Renal cortical epithelial cell (primary cell): ENCODE data around the gene SMAD5. TPM values are rescaled to one million over a fixed set of nuclear protein-coding genes. Genes with fewer than 3 reads are reported as not detected.

Experiments
- DNase-seq: peaks from one replicate; pipeline ENCODE4 v3.0.0-alpha.2; 2011; ENCODE audit warnings: low read depth
- total RNA-seq: library from RNA; depleted of rRNA; stranded (reverse); fragments of >200 nt; gene quantifications from 2 replicates; pipeline ENCODE4 v1.2.3, GENCODE V29; 2014

The SMAD5 gene
- 39.4 and 59.6 TPM in 2 replicates for total RNA-seq

DNA sequence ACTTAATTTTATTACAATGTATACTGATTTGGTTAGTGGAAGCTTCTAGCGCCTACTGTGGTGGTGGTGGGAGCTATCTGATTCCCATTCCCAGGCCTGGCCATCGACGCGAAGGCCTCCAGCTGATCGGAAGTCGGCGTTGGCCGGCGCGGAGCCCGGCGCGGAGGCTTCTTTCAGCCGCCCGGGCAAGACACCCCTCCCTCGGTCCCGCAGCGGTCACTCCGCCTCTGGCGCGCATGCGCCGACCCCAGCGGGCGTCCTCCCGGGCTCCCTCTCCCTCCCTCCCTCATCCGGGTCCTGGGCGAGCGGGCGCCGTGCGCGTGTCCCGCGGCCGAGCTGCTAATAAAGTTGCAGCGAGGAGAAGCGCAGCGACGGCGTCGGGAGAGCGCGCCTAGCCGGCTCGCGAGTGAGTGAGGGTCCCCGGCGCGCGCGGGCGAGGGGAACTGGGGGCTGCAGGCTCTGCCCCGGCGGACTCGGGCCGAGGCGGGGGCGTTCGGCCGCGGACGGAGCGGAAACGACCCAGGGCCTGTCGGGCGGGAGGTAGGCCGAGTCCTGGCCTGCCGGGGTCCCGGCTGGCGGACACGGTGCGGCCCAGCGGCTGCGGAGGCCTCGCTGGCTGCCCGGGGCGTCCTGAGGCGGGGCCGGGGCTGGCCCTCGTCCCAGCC lies at the start of gene SMAD5:
Gene SMAD5 (plus strand): TSS at position 289 of the 665 bp plus-strand sequence. CDS start 20,916 bp downstream, outside the sequence.
- peak; percentile 81 for DNase-seq

DNA sequence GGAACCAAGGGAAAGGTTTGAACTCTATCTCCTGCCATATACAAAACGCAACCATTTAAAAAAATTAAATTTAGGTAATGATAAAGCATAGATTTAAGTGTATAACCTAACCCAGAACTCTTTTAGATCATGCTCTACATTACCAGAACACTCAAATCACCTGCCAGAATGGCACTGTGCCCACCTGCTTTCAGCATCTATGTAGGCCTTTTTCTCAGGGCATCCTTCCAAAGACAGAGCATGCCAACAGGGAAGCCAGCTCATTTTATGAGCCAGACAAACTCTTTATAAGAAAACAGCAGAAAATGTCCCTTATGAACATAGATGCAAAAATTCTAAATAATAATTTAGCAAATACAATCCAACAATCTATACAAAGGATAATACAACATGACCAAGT lies 47.9 kb upstream of the SMAD5 start:
- no peak for DNase-seq

DNA sequence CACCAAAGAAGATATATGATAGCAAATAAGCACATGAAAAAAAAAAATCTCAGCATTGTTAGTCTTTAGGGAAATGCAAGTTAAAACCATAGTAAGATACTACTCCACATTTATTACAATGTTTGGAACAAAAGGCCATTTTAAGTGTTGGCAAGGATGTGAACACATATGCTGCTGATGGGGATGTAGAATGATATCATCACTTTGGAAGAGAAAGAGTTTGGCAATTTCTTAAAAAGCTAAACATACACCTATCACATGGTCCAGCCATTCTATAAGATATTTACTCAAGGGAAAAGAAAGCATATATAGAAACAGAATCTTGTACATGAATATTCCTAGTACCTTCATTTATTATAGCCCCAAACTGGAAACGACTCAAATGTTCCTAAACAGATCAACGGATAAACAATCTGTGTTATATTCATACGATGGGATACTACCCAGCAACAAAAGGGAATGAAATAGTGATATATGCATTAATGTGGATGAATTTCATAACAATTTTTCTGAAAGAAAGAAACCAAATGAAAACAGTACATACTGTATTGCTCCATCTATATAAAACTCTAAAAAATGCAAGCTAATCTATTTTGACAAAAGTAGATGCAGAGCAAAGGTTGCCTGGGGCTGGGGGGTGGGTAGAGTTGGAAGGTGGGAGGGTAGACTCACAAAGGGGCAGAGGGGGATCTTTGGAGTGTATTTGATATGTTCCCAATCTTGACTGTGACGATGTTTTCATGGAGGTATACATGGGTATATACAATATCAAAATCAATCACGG lies 45.7 kb upstream of the SMAD5 start:
- DNase-seq: no peak

DNA sequence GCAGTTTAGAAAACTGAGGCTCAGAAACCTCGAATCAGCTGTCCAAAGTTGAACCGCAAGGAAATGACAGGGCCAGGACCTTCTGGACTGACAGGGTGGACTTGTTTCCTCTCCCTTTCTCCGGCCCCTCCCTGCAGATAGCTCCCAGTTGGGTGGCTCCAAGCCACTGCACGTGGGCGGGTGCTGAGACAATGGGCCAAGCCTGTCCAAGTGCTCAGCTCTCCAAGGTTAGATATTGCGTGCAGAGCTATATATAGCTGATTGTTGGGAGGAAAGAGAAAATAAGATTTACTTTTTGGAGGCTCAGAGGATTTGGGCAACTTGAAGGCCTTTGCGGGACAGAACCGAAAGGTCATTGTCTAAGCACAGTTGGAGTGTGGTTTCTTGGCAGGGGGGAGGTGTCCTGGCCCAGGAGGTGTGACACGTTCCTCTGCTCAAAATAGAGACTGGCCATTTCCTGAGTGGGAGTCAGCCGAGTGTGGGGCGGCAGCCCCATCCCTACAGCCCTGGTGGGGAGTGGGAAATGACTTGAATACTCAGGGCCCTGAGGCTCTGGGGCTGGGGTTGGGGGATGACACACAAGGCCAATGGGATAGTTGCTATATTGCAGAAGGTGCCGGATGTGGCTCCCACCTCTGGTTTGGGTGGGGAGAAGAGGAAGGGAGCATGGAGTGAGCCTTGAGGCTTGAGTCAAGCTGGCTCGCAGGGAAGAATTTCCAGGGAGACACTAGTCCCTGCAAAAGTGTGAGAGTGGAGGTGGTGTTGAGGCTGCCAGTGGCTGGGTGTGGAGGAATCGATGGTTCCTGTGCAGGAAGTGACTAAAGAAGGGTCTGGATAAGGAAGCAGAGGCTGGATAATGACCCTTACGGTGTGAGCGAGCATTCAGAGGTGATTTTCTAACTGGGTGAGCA lies 44.4 kb upstream of the SMAD5 start:
- peak; percentile 18 for DNase-seq

DNA sequence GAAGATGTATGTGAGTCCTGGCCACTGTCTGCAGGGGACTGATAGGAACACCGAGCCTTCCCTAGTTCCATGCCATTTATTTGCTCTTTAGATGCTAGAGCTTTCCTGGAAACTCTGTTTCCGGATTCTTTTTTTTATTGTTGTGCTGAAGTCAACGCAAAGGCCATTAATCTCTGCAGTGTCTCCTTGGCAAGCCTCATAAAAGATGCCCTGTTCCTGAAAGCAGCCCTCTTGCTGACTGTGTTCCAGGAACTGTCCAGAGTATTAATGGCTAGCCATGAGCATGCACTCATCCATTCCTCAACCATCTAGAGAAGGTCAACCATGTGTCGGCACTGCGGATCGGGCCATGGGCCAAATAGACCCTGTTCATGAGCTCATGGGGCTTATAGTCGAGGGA lies 42.9 kb upstream of the SMAD5 start:
- no peak for DNase-seq

DNA sequence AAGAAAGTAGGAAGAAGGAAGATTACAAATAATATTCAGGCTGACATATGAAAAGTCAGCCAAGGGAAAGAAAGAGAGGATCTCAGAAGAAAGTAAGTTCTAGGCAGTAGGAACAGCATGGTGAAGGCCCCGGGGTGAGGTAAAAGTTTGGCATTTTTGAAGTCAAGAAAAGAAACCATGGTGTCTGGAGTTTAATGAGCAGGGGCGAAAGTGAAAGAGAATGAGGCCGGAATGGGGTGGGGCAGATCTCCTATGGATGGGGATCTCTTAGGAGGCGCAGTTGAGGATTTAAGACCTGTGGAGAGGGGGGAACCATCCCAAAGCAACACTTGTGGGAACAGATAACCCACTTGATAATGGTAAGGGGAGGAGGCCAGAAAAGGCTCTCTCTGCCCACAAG lies 42.3 kb upstream of the SMAD5 start:
- no peak for DNase-seq

DNA sequence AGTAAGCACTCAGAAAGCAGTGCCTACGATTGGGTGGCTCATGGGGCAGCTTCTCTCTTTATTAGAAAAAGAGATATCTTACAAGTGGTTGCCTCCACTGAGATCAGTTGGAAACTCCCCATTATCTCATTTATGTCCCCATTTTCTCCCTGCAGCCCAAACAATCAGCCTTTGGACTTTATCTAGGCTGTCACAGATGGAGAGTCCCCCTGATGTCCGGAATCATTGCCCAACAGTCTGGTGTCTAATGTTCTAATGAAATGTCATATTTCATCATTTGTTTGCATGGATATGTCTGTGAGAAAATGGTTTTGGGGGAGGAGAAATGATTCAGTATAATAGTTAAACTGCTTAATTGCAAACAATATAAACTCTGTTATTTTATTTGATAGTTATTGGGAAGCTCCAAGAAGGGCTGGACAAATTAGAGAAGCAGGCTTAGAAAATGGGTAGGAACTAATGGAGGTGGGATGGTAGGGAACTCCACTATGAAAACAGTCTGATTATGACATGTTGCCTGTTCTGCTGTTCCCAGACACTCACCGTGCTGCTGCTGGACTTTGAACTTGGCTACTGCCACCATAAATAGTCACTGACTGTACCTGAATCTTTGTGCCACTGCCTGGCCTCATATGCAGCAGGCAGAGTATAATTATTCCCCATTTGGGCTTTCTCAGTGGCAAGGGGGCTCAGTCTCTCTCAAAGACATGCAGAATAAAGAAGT lies 38.3 kb upstream of the SMAD5 start:
- DNase-seq: no peak

DNA sequence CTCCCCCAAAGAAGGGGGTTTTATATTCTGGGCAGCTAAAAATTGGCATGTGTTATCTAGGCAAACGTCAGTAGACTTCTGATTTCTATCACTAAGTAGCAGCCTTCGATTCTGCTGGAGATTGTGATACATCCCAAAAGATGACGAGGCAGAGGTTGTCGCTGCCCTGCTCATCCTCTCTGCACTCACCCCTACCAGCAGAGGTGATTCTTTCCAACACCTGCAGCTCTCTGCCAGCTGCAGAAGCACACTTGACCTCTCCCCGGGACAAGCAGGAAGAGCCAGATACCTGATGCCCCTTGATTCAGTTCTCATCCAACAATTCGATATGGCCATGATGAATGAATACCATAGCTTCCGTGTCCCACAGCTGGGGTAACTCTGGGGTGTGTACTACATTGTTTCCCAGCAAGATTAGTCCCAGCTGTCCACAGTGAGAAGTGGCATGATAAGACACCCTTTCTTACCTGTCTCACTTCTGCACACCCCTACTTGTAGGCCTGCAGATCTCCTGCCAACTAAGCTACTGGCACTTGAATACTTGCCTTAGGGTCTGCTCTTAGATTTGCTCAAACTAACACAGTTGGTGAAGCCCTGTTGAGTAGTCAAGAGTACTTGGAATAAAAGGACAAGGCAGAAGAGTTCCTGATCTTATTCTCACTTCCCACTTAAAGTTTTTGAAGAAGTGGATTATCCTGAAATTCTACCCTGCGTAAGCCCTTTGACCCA lies 37.6 kb upstream of the SMAD5 start:
- DNase-seq: no peak

DNA sequence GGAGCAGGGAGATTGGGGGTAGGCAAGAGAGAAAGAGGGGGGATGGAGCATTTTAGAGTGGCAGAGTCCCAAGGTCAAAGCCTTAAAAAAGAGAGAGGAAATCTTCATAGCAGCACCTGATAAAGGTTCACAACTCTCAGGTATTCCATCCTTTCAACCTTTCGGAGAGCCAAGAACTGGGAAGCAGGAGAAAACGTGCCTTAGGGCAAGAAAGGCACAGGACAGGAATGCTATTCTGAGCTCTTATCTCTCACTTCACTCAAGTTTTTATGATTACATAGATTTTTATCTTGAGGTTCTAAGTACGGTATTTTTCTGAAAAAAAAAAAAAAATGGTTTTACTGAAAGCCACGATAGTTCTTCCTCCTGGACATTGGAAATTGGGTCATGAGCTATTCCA lies 34.5 kb upstream of the SMAD5 start:
- no peak for DNase-seq

DNA sequence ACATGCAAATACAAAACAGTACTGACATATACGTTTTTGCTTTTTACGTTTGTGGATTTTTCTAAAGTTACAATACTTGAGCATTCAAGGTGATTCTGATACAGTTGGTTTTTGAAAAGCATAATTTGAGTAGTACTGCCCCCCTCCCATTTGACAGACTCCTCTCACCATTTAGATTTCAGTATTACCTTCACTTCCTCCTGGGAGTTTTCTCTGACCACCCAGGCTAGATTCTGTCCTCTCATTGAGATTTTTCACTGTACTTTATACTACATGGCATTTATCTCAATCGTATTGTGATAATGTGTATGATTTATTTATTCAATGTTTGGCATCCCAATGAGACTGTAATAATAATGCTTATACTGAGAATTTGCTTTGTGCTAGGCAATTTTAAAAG lies 32.8 kb upstream of the SMAD5 start:
- no peak for DNase-seq

DNA sequence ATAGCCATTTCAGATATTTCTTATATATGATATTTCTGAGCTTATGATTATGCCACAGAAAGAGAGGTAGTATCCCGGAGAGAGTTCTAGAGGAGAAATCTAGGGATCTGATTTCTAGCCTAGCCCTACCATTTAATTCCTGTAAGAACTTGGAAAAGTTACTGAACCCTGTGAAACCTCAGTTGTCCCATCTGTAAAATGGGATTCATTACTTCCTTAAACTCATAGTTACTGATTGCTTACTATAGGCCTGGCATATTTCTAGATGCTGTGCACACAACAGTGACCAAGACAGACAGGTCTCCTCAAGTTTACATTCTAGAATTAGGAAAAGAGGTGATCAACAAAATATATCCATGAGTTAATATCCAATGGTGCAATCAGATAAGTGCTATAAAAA lies 30.8 kb upstream of the SMAD5 start:
- no peak for DNase-seq

DNA sequence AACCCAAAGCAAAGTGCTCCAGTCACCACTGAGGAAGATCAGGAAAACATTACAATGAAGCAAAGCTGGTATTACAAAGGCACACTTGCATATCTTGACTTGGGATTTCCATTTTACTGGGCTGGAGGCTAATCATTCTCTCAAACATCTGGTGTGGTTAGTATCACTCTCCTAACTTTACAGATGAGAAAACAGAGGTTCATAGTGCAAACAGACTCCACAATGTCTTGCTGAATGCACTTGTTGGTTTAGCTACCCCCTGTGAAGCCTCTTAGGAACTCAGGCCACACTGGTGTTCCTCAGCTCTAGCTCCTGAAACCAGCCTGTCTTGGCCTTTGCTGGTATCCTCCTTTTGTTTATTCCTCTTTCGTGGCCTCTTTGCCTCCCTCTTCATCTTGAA lies 29.5 kb upstream of the SMAD5 start:
- DNase-seq: no peak

DNA sequence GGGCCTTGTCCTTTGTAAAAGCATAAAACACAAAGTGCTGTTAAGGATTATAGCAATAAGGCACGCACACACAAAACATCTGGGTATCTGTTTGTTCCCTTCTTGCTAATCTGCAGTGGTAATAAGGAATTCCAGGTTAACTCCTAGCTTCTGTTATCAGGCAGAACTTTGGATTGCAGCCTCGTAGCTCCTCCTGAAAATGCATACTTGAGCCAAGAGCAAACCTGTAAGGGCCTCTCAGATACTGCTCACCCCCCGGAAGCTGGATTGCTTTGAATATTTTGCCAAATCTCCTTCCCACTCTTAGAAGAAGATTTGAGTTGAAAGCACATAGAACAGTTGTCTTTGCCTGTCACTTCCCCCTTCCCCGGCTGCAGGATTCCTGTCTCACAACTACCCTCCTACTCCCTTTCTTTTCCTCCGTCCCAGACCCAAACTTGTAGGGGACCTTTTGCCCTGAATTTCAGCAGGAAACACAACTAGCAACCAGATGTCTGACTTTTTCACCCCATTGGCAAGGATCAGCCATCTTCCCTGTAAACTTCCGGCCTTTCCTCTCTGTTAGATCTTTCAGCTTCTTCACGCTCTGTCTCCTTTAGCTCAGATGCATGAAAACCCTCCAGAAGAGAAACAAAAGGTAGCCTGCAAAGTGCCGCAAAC lies 28.2 kb upstream of the SMAD5 start:
- no peak for DNase-seq

DNA sequence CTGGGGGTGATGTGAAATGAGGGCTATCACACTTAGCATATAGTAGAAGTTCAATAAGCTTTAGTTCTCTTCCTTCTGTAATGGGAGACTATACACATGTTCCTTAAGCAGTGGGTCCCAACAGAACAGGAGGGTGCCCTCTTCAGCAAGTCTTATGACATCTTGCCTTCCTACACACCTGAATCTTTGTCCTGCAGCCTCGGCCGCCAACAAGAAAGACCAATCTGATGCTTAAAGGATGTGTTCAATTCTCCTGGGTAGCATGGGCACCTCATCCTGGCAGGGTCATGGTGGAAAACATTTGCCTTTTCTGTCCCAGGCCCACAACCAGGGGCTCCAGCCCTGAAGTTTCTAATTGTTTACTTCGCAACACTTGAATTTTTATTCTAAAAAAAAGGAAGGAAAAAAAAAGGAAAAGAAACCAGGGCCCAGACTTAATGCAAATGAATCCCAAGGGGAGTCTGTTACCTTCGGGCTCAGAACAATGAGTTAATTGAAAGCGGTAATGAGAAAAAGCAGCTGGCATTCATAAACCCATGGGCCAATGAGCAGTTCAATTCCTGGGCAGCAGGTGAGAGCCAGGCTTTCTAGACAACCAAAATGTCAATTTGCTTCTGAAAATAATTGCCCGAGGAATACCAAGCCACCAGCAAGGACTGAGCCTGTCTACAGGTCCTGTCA lies 26.2 kb upstream of the SMAD5 start:
- DNase-seq: no peak

DNA sequence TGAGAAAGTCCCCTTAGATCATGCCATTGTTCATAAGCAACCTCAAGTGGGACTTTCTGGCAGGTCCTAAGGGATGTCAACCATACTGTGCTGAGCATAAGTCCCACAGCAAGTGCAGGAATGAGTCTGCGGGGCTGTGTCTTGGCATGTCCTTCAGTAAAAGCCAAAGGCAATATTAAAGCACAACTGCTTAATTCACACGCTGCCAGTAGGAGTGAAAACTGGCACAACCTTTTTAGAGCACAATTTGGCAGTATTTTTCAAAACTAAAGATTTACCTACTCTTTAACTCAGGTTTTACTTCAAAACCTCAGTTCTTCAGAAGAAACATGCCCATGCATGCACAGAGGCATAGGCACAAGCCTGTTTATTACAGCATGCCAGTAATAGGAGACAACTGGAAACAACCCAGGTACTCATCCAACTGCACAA lies 24.4 kb upstream of the SMAD5 start:
- no peak for DNase-seq

DNA sequence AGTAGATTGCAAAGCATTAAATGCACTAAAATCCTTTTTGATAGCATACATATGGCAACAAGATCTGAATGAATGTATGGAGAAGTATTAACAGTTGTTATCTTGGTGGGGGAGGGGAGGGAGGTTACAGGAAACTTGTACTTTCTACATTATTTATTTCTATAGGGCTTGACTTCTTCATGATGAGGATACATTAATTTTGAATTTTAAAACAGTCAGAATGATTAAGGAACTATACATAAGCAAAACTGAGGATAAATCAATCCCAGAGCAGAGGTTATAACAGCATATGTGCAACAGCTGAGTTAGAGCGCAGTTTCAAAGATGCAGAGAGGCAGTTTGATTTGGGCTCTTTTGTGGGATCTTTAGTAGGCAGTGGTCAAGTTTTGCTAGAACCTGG lies 23.9 kb upstream of the SMAD5 start:
- no peak for DNase-seq

DNA sequence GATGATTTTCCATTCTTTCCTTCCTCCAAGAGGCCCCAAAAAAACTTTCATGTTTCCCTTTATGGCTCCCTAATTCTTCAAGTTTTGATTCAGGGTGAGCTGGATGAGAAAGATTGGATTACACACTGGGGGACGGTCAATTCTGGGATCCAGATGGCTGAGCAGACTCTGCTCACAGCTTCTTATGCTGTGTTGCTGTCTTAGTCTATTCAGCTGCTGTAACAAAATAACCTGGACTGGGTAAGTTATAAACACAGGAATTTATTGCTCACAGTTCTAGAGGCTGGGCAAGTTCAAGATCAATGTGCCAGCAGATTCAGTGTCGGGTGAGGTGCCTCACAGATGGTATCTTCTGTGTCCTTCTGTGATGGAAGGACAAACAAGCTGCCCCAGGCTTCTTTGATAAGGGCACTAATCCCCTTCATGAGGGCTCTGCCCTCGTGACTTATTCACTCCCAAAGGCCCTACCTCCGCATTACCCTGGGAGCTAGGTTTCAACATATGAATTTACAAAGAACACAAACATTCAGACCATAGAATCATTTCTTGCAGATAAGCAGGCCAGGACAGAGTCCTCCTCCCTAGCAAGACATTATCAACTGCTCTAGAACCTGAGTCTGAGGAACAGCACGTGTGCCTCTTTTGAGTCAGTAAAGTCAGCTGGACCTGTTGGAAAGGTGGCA lies 23.1 kb upstream of the SMAD5 start:
- DNase-seq: no peak

DNA sequence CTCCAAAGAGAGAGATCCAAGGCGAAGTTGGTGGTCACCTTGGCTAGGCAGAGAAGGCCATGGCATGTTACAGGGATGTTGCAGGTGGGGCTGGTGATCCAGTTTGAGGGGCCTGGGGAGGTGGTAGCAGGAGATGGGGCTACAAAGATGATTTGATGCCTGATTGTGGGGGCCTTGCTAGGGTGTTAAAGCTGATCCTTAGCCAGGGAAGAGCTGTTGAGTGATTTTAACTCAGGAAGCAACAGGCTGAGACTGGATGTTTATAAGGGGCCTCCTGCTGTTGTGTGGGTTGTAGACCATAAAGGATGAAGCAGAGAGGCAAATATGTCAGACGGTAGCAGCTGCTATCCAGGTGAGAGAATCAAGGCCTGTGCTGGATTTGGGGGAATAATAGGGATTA lies 19.0 kb upstream of the SMAD5 start:
- no peak for DNase-seq

DNA sequence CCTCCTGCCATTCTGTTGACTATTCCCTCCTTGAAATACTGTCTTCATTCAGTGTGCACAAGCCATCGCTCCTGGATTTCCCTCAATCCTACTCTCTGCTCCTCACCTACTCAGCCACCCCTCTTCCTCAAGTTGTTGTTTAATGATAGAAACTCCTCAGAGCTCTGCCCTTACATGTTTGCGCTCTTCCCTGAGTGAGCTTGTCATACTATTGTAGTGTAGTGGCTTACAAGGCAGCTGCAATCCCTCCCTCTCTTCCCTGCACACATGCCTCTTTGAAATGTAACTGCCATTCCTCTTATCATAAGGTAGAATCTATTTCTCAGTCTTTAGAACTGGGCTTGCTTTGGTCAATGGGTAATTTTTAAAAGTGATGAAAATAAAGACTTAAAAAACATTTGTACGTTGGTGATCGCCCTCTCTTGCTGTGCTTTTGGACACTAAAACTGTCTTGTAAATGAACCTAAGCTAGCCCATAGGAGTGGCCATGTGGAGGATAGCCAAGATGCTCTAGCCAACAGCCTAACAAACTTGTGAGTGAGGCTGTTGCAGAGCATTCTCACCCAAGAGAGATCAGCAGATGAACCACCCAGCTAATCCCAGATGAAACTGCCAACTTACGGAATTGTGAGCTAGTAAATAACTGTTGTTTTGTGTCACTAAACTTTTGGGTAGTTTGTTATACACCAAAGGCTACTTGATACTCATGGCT lies 18.1 kb upstream of the SMAD5 start:
- no peak for DNase-seq
